Prostate gland (tissue), 2 donors: ENCODE results near the gene SPRED1. TPM values are rescaled to one million over a fixed set of nuclear protein-coding genes. Genes with fewer than 3 reads are reported as not detected.

ENCODE experiments used
- DNase-seq: peaks from one replicate; pipeline ENCODE4 v3.0.0-alpha.2; 2019; ENCODE audit warnings: low spot score
- H3K27ac ChIP-seq, 2 donors: fragments of 200-600 bp; sonication (generic); 2 replicates each; pipeline ENCODE4 v1.5.1; 2017 to 2019
- H3K27me3 ChIP-seq: fragments of 200-600 bp; sonication (generic); replicated peaks from 2 replicates; pipeline ENCODE4 v1.5.1; 2019; ENCODE audit not compliant: insufficient read depth
- H3K36me3 ChIP-seq, 2 donors: fragments of 200-600 bp; sonication (generic); 1 replicate in 1 of 2; 2 replicates in 1 of 2; pipeline versions ENCODE4 v1.5.1 to v1.8.1; 2017 to 2019
- H3K4me1 ChIP-seq: fragments of 200-600 bp; sonication (generic); replicated peaks from 2 replicates; pipeline ENCODE4 v1.5.1; 2019
- H3K4me3 ChIP-seq, 2 donors: fragments of 200-600 bp; sonication (generic); 2 replicates each; pipeline ENCODE4 v1.5.1; 2017 to 2019
- H3K9me3 ChIP-seq: fragments of 200-600 bp; sonication (generic); 2 replicates; pipeline ENCODE4 v1.5.1; 2017
- POLR2A ChIP-seq: fragments of 450-650 bp; IDR thresholded peaks from one replicate; pipeline ENCODE4 v1.6.1; 2016; ENCODE audit warnings: antibody characterized with exemption, mild to moderate bottlenecking
- POLR2AphosphoS5 ChIP-seq: sonication (generic); formaldehyde crosslinking; IDR thresholded peaks from one replicate; pipeline ENCODE4 v1.6.1; 2017; ENCODE audit warnings: antibody characterized with exemption
- WGBS: methylation state at CpG from one replicate; pipeline ENCODE4 v1.1.5; 2018; 5-methylcytosine and 5-hydroxymethylcytosine counted together
- intact Hi-C: fragments of 100-400 bp; cut with DNase I; formaldehyde crosslinking; loops from one replicate; pipeline ENCODE4 v1.14.2; 2022
- total RNA-seq, 2 donors: library from RNA; depleted of rRNA; stranded (reverse); fragments of >200 nt; gene quantifications; one replicate each; pipeline ENCODE4 v1.1.0, GENCODE V29; 2016
- TF ChIP-seq, protein P1 (sequence below), 4 experiments: fragments of 200-600 bp in 2 of 4; fragments of 450-650 bp in 2 of 4; sonication (generic) in 2 of 4; IDR thresholded peaks; 1 replicate in 3 of 4; 2 replicates in 1 of 4; pipeline ENCODE4 v1.5.1; 2016 to 2019; ENCODE audit warnings: antibody characterized with exemption in 4 of 4, mild to moderate bottlenecking in 2 of 4, moderate library complexity in 2 of 4

Gene SPRED1
- total RNA-seq, 2 donors from 2014 or later = 9.5 to 13.3 TPM

DNA sequence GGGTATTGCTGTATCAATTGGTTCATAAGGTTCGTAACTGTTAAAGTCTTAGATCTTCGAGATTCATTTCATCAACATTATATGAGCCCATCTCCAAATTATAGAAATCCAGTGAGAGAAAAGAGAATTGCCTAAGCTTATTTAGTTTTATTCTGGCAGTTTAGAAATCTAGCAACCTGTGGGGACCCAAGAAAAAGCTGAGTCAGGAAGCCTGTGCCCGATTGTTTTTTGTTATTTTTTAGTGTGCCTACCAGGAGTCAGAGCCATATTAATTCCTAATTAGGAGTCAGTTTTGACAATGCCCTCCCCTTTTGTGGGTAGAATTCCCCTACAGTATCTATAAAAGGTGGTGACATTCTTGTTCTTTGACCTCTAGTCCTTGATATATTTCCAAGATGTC lies 59.6 kb downstream of the SPRED1 start:
- Histone ChIP-seq H3K36me3 (no peaks in the 10 kb centered on the region), H3K27me3 (no peaks in the 10 kb centered on the region), H3K9me3 (no peaks in the 10 kb centered on the region), H3K4me3 (no peak overlapping the region), H3K4me1 (no peaks in the 10 kb centered on the region), H3K27ac (no peak overlapping the region)
- no peak for DNase-seq
- TF ChIP-seq POLR2A (no peak), POLR2AphosphoS5 (no peak)
- TF ChIP-seq, protein P1, sequence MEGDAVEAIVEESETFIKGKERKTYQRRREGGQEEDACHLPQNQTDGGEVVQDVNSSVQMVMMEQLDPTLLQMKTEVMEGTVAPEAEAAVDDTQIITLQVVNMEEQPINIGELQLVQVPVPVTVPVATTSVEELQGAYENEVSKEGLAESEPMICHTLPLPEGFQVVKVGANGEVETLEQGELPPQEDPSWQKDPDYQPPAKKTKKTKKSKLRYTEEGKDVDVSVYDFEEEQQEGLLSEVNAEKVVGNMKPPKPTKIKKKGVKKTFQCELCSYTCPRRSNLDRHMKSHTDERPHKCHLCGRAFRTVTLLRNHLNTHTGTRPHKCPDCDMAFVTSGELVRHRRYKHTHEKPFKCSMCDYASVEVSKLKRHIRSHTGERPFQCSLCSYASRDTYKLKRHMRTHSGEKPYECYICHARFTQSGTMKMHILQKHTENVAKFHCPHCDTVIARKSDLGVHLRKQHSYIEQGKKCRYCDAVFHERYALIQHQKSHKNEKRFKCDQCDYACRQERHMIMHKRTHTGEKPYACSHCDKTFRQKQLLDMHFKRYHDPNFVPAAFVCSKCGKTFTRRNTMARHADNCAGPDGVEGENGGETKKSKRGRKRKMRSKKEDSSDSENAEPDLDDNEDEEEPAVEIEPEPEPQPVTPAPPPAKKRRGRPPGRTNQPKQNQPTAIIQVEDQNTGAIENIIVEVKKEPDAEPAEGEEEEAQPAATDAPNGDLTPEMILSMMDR (IDR thresholded peaks at IDR 0.05) = no peak
- 83% methylated on average over 3 of the region's 3 CpGs for WGBS
- intact Hi-C loops = no loop called here

DNA sequence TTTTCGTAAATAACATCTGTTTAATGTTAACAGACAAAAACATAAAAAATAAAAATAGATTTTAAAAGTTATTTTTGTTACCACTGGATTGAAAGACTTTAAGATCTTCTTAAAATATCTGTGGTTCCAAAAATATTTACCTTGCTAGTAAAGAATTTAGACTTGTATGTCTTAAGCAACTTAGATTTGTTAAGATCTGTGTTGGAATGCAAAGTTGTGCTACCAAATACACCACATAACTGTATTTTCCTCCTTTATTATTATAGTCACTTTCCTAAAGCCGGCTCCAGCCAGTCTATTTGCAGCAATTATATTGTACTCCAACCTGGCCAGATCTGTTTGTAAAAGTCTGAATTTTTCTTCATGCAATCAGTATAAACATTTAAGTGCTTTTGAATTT lies 63.7 kb downstream of the SPRED1 start:
- H3K27me3 ChIP-seq = no peaks in the 10 kb centered on the region
- 72% methylated on average over 2 of the region's 2 CpGs for WGBS
- no peaks in the 10 kb centered on the region for H3K9me3 ChIP-seq
- intact Hi-C loops = no loop called here
- no peak overlapping the region for H3K4me3 ChIP-seq
- H3K27ac ChIP-seq = no peak overlapping the region
- no peaks in the 10 kb centered on the region for H3K4me1 ChIP-seq
- no peaks in the 10 kb centered on the region for H3K36me3 ChIP-seq
- no peak for DNase-seq
- TF ChIP-seq POLR2A = no peak
- TF ChIP-seq, protein P1 (IDR thresholded peaks at IDR 0.05) = no peak
- TF ChIP-seq POLR2AphosphoS5 = no peak

DNA sequence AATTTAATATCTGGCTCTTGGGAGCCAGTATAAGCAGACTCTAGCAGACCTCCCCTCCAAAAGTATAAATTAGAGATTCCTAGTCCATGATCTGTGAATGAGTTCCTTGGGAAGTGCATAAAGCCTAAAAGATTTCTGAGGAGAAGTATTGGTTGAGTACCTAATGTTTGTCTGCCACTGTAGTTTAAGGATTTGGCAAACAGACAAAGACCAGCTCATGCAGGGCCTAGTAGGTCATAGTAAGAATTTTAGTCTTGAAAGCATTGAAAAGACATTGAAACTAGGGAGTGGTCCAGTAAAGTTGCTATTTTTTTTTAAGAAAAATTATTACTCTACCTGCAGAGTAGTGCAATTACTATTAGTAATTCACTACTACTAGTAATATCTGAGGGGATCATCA lies 67.5 kb downstream of the SPRED1 start:
- Histone ChIP-seq H3K4me1 (no peaks in the 10 kb centered on the region), H3K36me3 (no peaks in the 10 kb centered on the region), H3K27ac (no peak overlapping the region), H3K9me3 (no peaks in the 10 kb centered on the region), H3K27me3 (no peaks in the 10 kb centered on the region), H3K4me3 (no peak overlapping the region)
- no peak for DNase-seq
- intact Hi-C loops = no loop called here
- TF ChIP-seq POLR2AphosphoS5 = no peak
- TF ChIP-seq POLR2A = no peak
- TF ChIP-seq, protein P1 (IDR thresholded peaks at IDR 0.05) = no peak

DNA sequence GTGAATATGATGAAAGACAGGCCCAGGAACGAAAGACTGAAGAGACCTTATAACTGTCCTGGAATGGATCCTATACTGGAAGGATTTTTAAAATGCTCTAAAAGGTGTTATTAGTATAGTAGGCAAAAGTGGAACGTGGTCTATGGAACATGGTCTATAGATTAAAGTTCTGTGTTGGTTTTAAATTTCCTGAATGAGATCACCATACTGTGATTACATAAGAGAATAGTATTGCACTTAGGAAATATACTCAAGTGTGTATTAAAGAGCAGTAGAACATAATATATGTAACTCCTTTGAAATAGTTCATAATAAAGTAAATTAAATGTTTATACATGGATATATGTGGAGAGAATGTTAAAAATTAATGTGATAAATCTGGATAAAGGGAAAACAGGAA lies 68.2 kb downstream of the SPRED1 start:
- Histone ChIP-seq H3K9me3 (no peaks in the 10 kb centered on the region), H3K27me3 (no peaks in the 10 kb centered on the region), H3K4me1 (no peaks in the 10 kb centered on the region), H3K4me3 (no peak overlapping the region), H3K27ac (no peak overlapping the region), H3K36me3 (no peaks in the 10 kb centered on the region)
- 65% methylated on average over 2 of the region's 2 CpGs for WGBS
- no peak for DNase-seq
- intact Hi-C loops = no loop called here
- TF ChIP-seq, protein P1 (IDR thresholded peaks at IDR 0.05) = no peak
- TF ChIP-seq POLR2A (no peak), POLR2AphosphoS5 (no peak)

DNA sequence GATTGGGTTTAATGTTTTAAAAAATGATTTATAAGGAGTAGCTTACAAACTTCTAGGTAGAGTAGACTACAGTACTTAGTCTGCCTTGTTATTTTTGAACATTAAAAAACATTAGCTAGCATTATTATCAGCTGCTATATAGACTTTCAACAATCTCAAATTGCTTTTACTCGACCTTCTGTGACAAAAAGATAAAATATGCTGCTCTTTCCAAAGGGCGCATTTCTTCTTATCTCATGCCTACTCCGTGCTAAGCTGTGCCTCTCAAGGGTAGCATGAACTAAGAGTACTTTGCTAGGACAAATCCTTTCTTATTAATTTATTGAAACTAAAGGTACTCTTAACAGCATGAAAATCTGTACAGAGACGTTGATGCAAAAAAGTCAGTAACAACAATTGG lies 71.3 kb downstream of the SPRED1 start:
- TF ChIP-seq POLR2AphosphoS5 = no peak
- TF ChIP-seq, protein P1 (IDR thresholded peaks at IDR 0.05) = no peak
- no peak for TF ChIP-seq POLR2A
- H3K4me3 ChIP-seq = no peak overlapping the region
- no peaks in the 10 kb centered on the region for H3K36me3 ChIP-seq
- no peaks in the 10 kb centered on the region for H3K27me3 ChIP-seq
- 93% methylated on average over 4 of the region's 4 CpGs for WGBS
- H3K27ac ChIP-seq = no peak overlapping the region
- no peaks in the 10 kb centered on the region for H3K4me1 ChIP-seq
- intact Hi-C loops = no loop called here
- H3K9me3 ChIP-seq = no peaks in the 10 kb centered on the region
- no peak for DNase-seq
